Sigmoid colon (tissue), 7 donors: Measurements from ENCODE around the gene IGFLR1. TPM values are rescaled to one million over a fixed set of nuclear protein-coding genes. Genes with fewer than 3 reads are reported as not detected.

Experiments
- DNase-seq: peaks from one replicate; pipeline ENCODE4 v3.0.0-alpha.2; 2019
- H3K27ac ChIP-seq, 4 donors: fragments of 200-600 bp; sonication (generic); one replicate each; pipeline ENCODE4 v1.5.1; 2016 to 2019; ENCODE audit warnings: mild to moderate bottlenecking in 1 of 4
- H3K27me3 ChIP-seq, 3 donors: fragments of 200-600 bp; sonication (generic); one replicate each; pipeline ENCODE4 v1.5.1; 2019; ENCODE audit warnings: mild to moderate bottlenecking in 1 of 3
- H3K36me3 ChIP-seq, 4 donors: fragments of 200-600 bp; sonication (generic); one replicate each; pipeline ENCODE4 v1.5.1; 2016 to 2019
- H3K4me1 ChIP-seq, 4 donors: fragments of 200-600 bp; sonication (generic); one replicate each; pipeline ENCODE4 v1.5.1; 2017 to 2019
- H3K4me3 ChIP-seq, 4 donors: fragments of 200-600 bp; sonication (generic); one replicate each; pipeline ENCODE4 v1.5.1; 2017 to 2019; ENCODE audit warnings: mild to moderate bottlenecking in 2 of 4, moderate library complexity in 1 of 4
- H3K9me3 ChIP-seq, 4 donors: fragments of 200-600 bp in 3 of 4; sonication (generic) in 3 of 4; one replicate each; pipeline versions ENCODE4 v1.5.1 to v1.6.1; 2013 to 2019
- CTCF ChIP-seq, 4 experiments: fragments of 450-650 bp in 3 of 4; fragments of 200-600 bp in 1 of 4; IDR thresholded peaks; one replicate each; pipeline ENCODE4 v1.5.1; 2016 to 2019; ENCODE audit warnings: antibody characterized with exemption in 4 of 4, mild to moderate bottlenecking in 3 of 4, moderate library complexity in 2 of 4
- EP300 ChIP-seq, 4 donors: sonication (generic); formaldehyde crosslinking; IDR thresholded peaks; one replicate each; pipeline ENCODE4 v1.6.1; 2017; ENCODE audit warnings: antibody characterized with exemption in 4 of 4
- POLR2A ChIP-seq, 2 donors: fragments of 450-650 bp; IDR thresholded peaks; one replicate each; pipeline ENCODE4 v1.6.1; 2016; ENCODE audit warnings: antibody characterized with exemption in 2 of 2, mild to moderate bottlenecking in 2 of 2, moderate library complexity in 2 of 2
- POLR2AphosphoS5 ChIP-seq, 4 donors: sonication (generic); formaldehyde crosslinking; IDR thresholded peaks; one replicate each; pipeline ENCODE4 v1.6.1; 2017; ENCODE audit warnings: antibody characterized with exemption in 4 of 4
- WGBS, 2 donors: extraction: QIAGEN DNeasy Blood & Tissue Kit; methylation state at CpG; one replicate each; pipeline ENCODE4 v1.1.7; 2013; 5-methylcytosine and 5-hydroxymethylcytosine counted together
- intact Hi-C: fragments of 100-400 bp; cut with DNase I; formaldehyde crosslinking; loops from one replicate; pipeline ENCODE4 v1.15.1; 2023
- polyA plus RNA-seq, 3 donors: library from polyadenylated mRNA; stranded (reverse); fragments of 200-250 nt; gene quantifications; one replicate each; pipeline ENCODE4 v1.2.3, GENCODE V29; 2013
- total RNA-seq, 4 donors: library from RNA; depleted of rRNA; stranded (reverse); fragments of >200 nt; gene quantifications; one replicate each; pipeline ENCODE4 v1.1.0, GENCODE V29; 2016
- donor health status: healthy with polysubstance abuse.
- donor health status: Bipolar disorder and iron deficiency.
- donor health status: healthy.

IGFLR1 gene
- total and polyA plus RNA-seq, 7 donors, result 2.5 to 25.0 (median 9.0) TPM

GRCh38 chr19:35746531-35746930 lies 4.3 kb upstream of the IGFLR1 start:
- WGBS, 2 donors, result 91 to 92% methylated on average over 5 of the region's 5 CpGs
- H3K4me1 ChIP-seq, result peaks cover 0 to 53% (median 45%) of the 10 kb centered on the region in 4 donors
- no peaks in the 10 kb centered on the region for H3K27me3 ChIP-seq
- peaks cover 0 to 11% (median 5%) of the 10 kb centered on the region in 4 donors for H3K36me3 ChIP-seq
- intact Hi-C loops, result loop anchor here (5.0 kb wide), 1 partner anchor 251 kb away; the partner anchor contains the start of gene SDHAF1
- peak overlapping the region in 3 of 4 donors; percentile 100 for H3K27ac ChIP-seq
- DNase-seq, result no peak
- H3K4me3 ChIP-seq, result peak overlapping the region in 2 of 4 donors; percentile 90 to 94
- H3K9me3 ChIP-seq, result no peaks in the 10 kb centered on the region
- TF ChIP-seq POLR2AphosphoS5 (IDR thresholded peaks at IDR 0.05), result no peak
- TF ChIP-seq POLR2A (IDR thresholded peaks at IDR 0.05), result no peak
- no peak for TF ChIP-seq CTCF (IDR thresholded peaks at IDR 0.05)
- TF ChIP-seq EP300 (IDR thresholded peaks at IDR 0.05), result no peak

GRCh38 chr19:35746087-35746462 lies 3.8 kb upstream of the IGFLR1 start:
- intact Hi-C loops, result loop anchor here (5.0 kb wide), 1 partner anchor 251 kb away; the partner anchor contains the start of gene SDHAF1
- TF ChIP-seq EP300 (IDR thresholded peaks at IDR 0.05) (no peak), POLR2AphosphoS5 (IDR thresholded peaks at IDR 0.05) (no peak), POLR2A (IDR thresholded peaks at IDR 0.05) (no peak), CTCF (IDR thresholded peaks at IDR 0.05) (no peak)
- H3K4me3 ChIP-seq, result peak overlapping the region; percentile 90 to 98 (median 92)

GRCh38 chr19:35745328-35746086 lies 3.3 kb upstream of the IGFLR1 start, which contains the start of the genes PSENEN and U2AF1L4:
Gene PSENEN, plus strand, starts transcription at chr19:35745651. Its CDS starts 280 bp downstream, at chr19:35745931.
Gene U2AF1L4, minus strand, starts transcription at chr19:35745418. Its CDS starts 27 bp downstream, at chr19:35745391.
- DNase-seq, result peak; percentile 100
- Histone ChIP-seq H3K27ac (peak within 1 kb of the TSS; percentile 100), H3K27me3 (no peaks in the 10 kb centered on the region), H3K4me1 (peaks cover 0 to 62% (median 54%) of the 10 kb centered on the region in 4 donors), H3K9me3 (no peaks in the 10 kb centered on the region), H3K4me3 (peak within 1 kb of the TSS; percentile 90 to 98 (median 92)), H3K36me3 (peaks cover 0 to 11% (median 5%) of the 10 kb centered on the region in 4 donors)
- WGBS, 2 donors, result 0 to 1% methylated on average over 40 of the region's 40 CpGs
- intact Hi-C loops, result loop anchor here (5.0 kb wide), 1 partner anchor 252 kb away; the partner anchor contains the start of gene SDHAF1
- TF ChIP-seq POLR2A (IDR thresholded peaks at IDR 0.05), result peak in 1 of 2 donors; percentile 48
- TF ChIP-seq POLR2AphosphoS5 (IDR thresholded peaks at IDR 0.05), result peak in 3 of 4 donors; percentile 79 to 90 (median 79)
- no peak for TF ChIP-seq EP300 (IDR thresholded peaks at IDR 0.05)

More at GRCh38 chr19:35746087-35746462, 3.8 kb upstream of the IGFLR1 start:
- H3K9me3 ChIP-seq, result no peaks in the 10 kb centered on the region
- H3K27me3 ChIP-seq, result no peaks in the 10 kb centered on the region
- peaks cover 0 to 57% (median 50%) of the 10 kb centered on the region in 4 donors for H3K4me1 ChIP-seq
- H3K27ac ChIP-seq, result peak overlapping the region; percentile 100
- DNase-seq, result no peak
- 0 to 21% methylated on average over 4 of the region's 4 CpGs for WGBS, 2 donors
- peaks cover 0 to 11% (median 5%) of the 10 kb centered on the region in 4 donors for H3K36me3 ChIP-seq

GRCh38 chr19:35744430-35745327 lies 2.4 kb upstream of the IGFLR1 start:
- no peaks in the 10 kb centered on the region for H3K9me3 ChIP-seq
- H3K27me3 ChIP-seq, result no peaks in the 10 kb centered on the region
- TF ChIP-seq POLR2A (IDR thresholded peaks at IDR 0.05) (peak in 1 of 2 donors; percentile 85), CTCF (IDR thresholded peaks at IDR 0.05) (peak in 1 of 4 experiments; percentile 35), POLR2AphosphoS5 (IDR thresholded peaks at IDR 0.05) (peak in 2 of 4 donors; percentile 14 to 94), EP300 (IDR thresholded peaks at IDR 0.05) (no peak)
- H3K36me3 ChIP-seq, result peaks cover 0 to 11% (median 5%) of the 10 kb centered on the region in 4 donors
- 6 to 10% methylated on average over 41 of the region's 41 CpGs for WGBS, 2 donors
- DNase-seq, result peak; percentile 99
- H3K4me1 ChIP-seq, result peaks cover 0 to 60% (median 53%) of the 10 kb centered on the region in 4 donors
- H3K4me3 ChIP-seq, result peak overlapping the region; percentile 90 to 98 (median 92)
- intact Hi-C loops, result loop anchor here (5.0 kb wide), 1 partner anchor 253 kb away; the partner anchor contains the start of gene SDHAF1
- peak overlapping the region; percentile 100 for H3K27ac ChIP-seq
